ENCODE measurements around the gene SVEP1. TPM values are rescaled to one million over a fixed set of nuclear protein-coding genes. Genes with fewer than 3 reads are reported as not detected.
"Not testable (repeated sequence)": the region's sequence is repeated elsewhere in the genome, so short reads cannot be mapped to it uniquely, and the experiment has no call there.

The SVEP1 gene
- total RNA-seq, 2 donors from 2014 or later = 0.44 to 0.46 TPM

GRCh38 chr9:110404473-110404872 is 175.1 kb downstream of the SVEP1 start:
- no peak for TF ChIP-seq CTCF (conservative IDR thresholded peaks at IDR 0.05)
- 89 to 90% methylated on average over 3 to 4 of the region's 4 CpGs for WGBS, 2 experiments (ENCODE audit: insufficient coverage in 1 of 2, insufficient read length in 1 of 2)
- Histone ChIP-seq H3K9ac (ENCODE audit: extremely low read depth, low read length, poor library complexity, severe bottlenecking) (no peak overlapping the region), H3K4me3 (ENCODE audit: low read length) (no peak overlapping the region), H3K27ac (ENCODE audit: low read depth, low read length) (no peak overlapping the region), H3K9me3 (ENCODE audit: control insufficient read depth, low read length) (no peaks in the 10 kb centered on the region), H3K27me3 (ENCODE audit: control insufficient read depth, insufficient read depth, low read length, poor library complexity, severe bottlenecking) (no peaks in the 10 kb centered on the region), H3K36me3 (ENCODE audit: control insufficient read depth, insufficient read depth, low read length) (no peaks in the 10 kb centered on the region), H3K4me1 (ENCODE audit: control insufficient read depth, insufficient read depth, low read length) (no peaks in the 10 kb centered on the region)
- no peaks in the 10 kb centered on the region for H3K4me1 Mint-ChIP-seq
- H3K27ac Mint-ChIP-seq = no peak overlapping the region
- no peak for DNase-seq
- H3K9me3 Mint-ChIP-seq = no peaks in the 10 kb centered on the region
- no peak overlapping the region for H3K4me3 Mint-ChIP-seq
- H3K27me3 Mint-ChIP-seq (ENCODE audit: insufficient read depth) = no peaks in the 10 kb centered on the region
- no peaks in the 10 kb centered on the region for H3K36me3 Mint-ChIP-seq (ENCODE audit: low read depth)

- Histone ChIP-seq H3K4me3 (ENCODE audit: low read length) (no peak overlapping the region), H3K27ac (ENCODE audit: low read depth, low read length) (no peak overlapping the region), H3K4me1 (ENCODE audit: control insufficient read depth, insufficient read depth, low read length) (no peaks in the 10 kb centered on the region), H3K27me3 (ENCODE audit: control insufficient read depth, insufficient read depth, low read length, poor library complexity, severe bottlenecking) (no peaks in the 10 kb centered on the region), H3K36me3 (ENCODE audit: control insufficient read depth, insufficient read depth, low read length) (no peaks in the 10 kb centered on the region), H3K9me3 (ENCODE audit: control insufficient read depth, low read length) (no peaks in the 10 kb centered on the region), H3K9ac (ENCODE audit: extremely low read depth, low read length, poor library complexity, severe bottlenecking) (no peak overlapping the region)
- TF ChIP-seq CTCF (conservative IDR thresholded peaks at IDR 0.05) = no peak
- H3K4me1 Mint-ChIP-seq = no peaks in the 10 kb centered on the region
- H3K27me3 Mint-ChIP-seq (ENCODE audit: insufficient read depth) = no peaks in the 10 kb centered on the region
- no peak overlapping the region for H3K27ac Mint-ChIP-seq
- WGBS, 2 experiments (ENCODE audit: insufficient coverage in 1 of 2, insufficient read length in 1 of 2) = 71 to 74% methylated on average over 3 to 4 of the region's 4 CpGs
- peaks cover 13% of the 10 kb centered on the region for H3K9me3 Mint-ChIP-seq
- no peak for DNase-seq
- H3K4me3 Mint-ChIP-seq = no peak overlapping the region
- no peaks in the 10 kb centered on the region for H3K36me3 Mint-ChIP-seq (ENCODE audit: low read depth)
These were observed 179.6 kb downstream of the SVEP1 start for GRCh38 chr9:110399983-110400382.

- DNase-seq; H3K9ac ChIP-seq (ENCODE audit: extremely low read depth, low read length, poor library complexity, severe bottlenecking); H3K36me3 ChIP-seq (ENCODE audit: control insufficient read depth, insufficient read depth, low read length); H3K36me3 Mint-ChIP-seq (ENCODE audit: low read depth); H3K4me3 Mint-ChIP-seq; H3K27me3 ChIP-seq (ENCODE audit: control insufficient read depth, insufficient read depth, low read length, poor library complexity, severe bottlenecking); H3K27me3 Mint-ChIP-seq (ENCODE audit: insufficient read depth); H3K27ac ChIP-seq (ENCODE audit: low read depth, low read length); H3K4me1 Mint-ChIP-seq; H3K9me3 ChIP-seq (ENCODE audit: control insufficient read depth, low read length); H3K27ac Mint-ChIP-seq; H3K4me3 ChIP-seq (ENCODE audit: low read length); H3K4me1 ChIP-seq (ENCODE audit: control insufficient read depth, insufficient read depth, low read length): not testable (repeated sequence)
- peaks cover 22% of the 10 kb centered on the region for H3K9me3 Mint-ChIP-seq
- 92% methylated on average over 1 of the region's 2 CpGs; no CpG with 5 or more reads in 1 of the 2 experiments for whole genome bisulfite sequencing, 2 experiments (ENCODE audit: insufficient coverage in 1 of 2, insufficient read length in 1 of 2)
These were observed 180.5 kb downstream of the SVEP1 start for GRCh38 chr9:110398992-110399391.

GRCh38 chr9:110391826-110392485 is 187.6 kb downstream of the SVEP1 start:
- WGBS, 2 experiments (ENCODE audit: insufficient coverage in 1 of 2, insufficient read length in 1 of 2) = 63 to 100% methylated on average over 1 to 2 of the region's 2 CpGs

More at GRCh38 chr9:110391826-110392485, 187.6 kb downstream of the SVEP1 start:
- no peak for TF ChIP-seq CTCF (conservative IDR thresholded peaks at IDR 0.05)
- no peaks in the 10 kb centered on the region for H3K4me1 ChIP-seq (ENCODE audit: control insufficient read depth, insufficient read depth, low read length)
- no peak for DNase-seq
- H3K36me3 ChIP-seq (ENCODE audit: control insufficient read depth, insufficient read depth, low read length) = no peaks in the 10 kb centered on the region
- Mint-ChIP-seq H3K4me3 (no peak overlapping the region), H3K36me3 (ENCODE audit: low read depth) (no peaks in the 10 kb centered on the region), H3K4me1 (no peaks in the 10 kb centered on the region), H3K27me3 (ENCODE audit: insufficient read depth) (no peaks in the 10 kb centered on the region), H3K9me3 (peaks cover 24% of the 10 kb centered on the region), H3K27ac (no peak overlapping the region)
- H3K27me3 ChIP-seq (ENCODE audit: control insufficient read depth, insufficient read depth, low read length, poor library complexity, severe bottlenecking) = no peaks in the 10 kb centered on the region
- H3K9me3 ChIP-seq (ENCODE audit: control insufficient read depth, low read length) = peaks cover 6% of the 10 kb centered on the region
- no peak overlapping the region for H3K4me3 ChIP-seq (ENCODE audit: low read length)
- H3K9ac ChIP-seq (ENCODE audit: extremely low read depth, low read length, poor library complexity, severe bottlenecking) = no peak overlapping the region
- no peak overlapping the region for H3K27ac ChIP-seq (ENCODE audit: low read depth, low read length)
